ENCODE data around the gene SLC7A10. TPM values are rescaled to one million over a fixed set of nuclear protein-coding genes. Genes with fewer than 3 reads are reported as not detected.
"Not testable (repeated sequence)": the region's sequence is repeated elsewhere in the genome, so short reads cannot be mapped to it uniquely, and the experiment has no call there.

SLC7A10 gene
- total RNA-seq, 1 donor from 2014 or later: 0.48 TPM

- H3K4me3 Mint-ChIP-seq (ENCODE audit: low read depth): peak overlapping the region; percentile 69
- DNase-seq (ENCODE audit: low spot score, unreplicated experiment): no peak
- peaks cover 3% of the 10 kb centered on the region for H3K36me3 Mint-ChIP-seq (ENCODE audit: insufficient read depth)
- H3K4me1 Mint-ChIP-seq (ENCODE audit: low read depth): no peaks in the 10 kb centered on the region
- H3K9me3 Mint-ChIP-seq (ENCODE audit: low read depth): no peaks in the 10 kb centered on the region
- peak overlapping the region; percentile 31 for H3K27ac Mint-ChIP-seq
- TF ChIP-seq, protein P1, sequence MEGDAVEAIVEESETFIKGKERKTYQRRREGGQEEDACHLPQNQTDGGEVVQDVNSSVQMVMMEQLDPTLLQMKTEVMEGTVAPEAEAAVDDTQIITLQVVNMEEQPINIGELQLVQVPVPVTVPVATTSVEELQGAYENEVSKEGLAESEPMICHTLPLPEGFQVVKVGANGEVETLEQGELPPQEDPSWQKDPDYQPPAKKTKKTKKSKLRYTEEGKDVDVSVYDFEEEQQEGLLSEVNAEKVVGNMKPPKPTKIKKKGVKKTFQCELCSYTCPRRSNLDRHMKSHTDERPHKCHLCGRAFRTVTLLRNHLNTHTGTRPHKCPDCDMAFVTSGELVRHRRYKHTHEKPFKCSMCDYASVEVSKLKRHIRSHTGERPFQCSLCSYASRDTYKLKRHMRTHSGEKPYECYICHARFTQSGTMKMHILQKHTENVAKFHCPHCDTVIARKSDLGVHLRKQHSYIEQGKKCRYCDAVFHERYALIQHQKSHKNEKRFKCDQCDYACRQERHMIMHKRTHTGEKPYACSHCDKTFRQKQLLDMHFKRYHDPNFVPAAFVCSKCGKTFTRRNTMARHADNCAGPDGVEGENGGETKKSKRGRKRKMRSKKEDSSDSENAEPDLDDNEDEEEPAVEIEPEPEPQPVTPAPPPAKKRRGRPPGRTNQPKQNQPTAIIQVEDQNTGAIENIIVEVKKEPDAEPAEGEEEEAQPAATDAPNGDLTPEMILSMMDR (IDR thresholded peaks at IDR 0.05; ENCODE audit: unreplicated experiment): no peak
- H3K27me3 Mint-ChIP-seq: peaks cover 38% of the 10 kb centered on the region
Observed at GRCh38 chr19:33193269-33193864, 32.3 kb downstream of the SLC7A10 start.

- TF ChIP-seq, protein P1 (IDR thresholded peaks at IDR 0.05; ENCODE audit: unreplicated experiment): peak; percentile 24
- DNase-seq (ENCODE audit: low spot score, unreplicated experiment): no peak
- no peaks in the 10 kb centered on the region for H3K36me3 Mint-ChIP-seq (ENCODE audit: insufficient read depth)
- H3K4me1 Mint-ChIP-seq (ENCODE audit: low read depth): no peaks in the 10 kb centered on the region
- H3K9me3 Mint-ChIP-seq (ENCODE audit: low read depth): no peaks in the 10 kb centered on the region
- peaks cover 38% of the 10 kb centered on the region for H3K27me3 Mint-ChIP-seq
- H3K27ac Mint-ChIP-seq: no peak overlapping the region
- no peak overlapping the region for H3K4me3 Mint-ChIP-seq (ENCODE audit: low read depth)
Observed at GRCh38 chr19:33192010-33192409, 33.6 kb downstream of the SLC7A10 start.

- Mint-ChIP-seq H3K27me3 (peaks cover 38% of the 10 kb centered on the region), H3K4me3 (ENCODE audit: low read depth) (no peak overlapping the region), H3K36me3 (ENCODE audit: insufficient read depth) (no peaks in the 10 kb centered on the region), H3K27ac (no peak overlapping the region), H3K4me1 (ENCODE audit: low read depth) (no peaks in the 10 kb centered on the region), H3K9me3 (ENCODE audit: low read depth) (no peaks in the 10 kb centered on the region)
- TF ChIP-seq, protein P1 (IDR thresholded peaks at IDR 0.05; ENCODE audit: unreplicated experiment): no peak
- no peak for DNase-seq (ENCODE audit: low spot score, unreplicated experiment)
Observed at GRCh38 chr19:33191501-33191900, 34.1 kb downstream of the SLC7A10 start.

DNA sequence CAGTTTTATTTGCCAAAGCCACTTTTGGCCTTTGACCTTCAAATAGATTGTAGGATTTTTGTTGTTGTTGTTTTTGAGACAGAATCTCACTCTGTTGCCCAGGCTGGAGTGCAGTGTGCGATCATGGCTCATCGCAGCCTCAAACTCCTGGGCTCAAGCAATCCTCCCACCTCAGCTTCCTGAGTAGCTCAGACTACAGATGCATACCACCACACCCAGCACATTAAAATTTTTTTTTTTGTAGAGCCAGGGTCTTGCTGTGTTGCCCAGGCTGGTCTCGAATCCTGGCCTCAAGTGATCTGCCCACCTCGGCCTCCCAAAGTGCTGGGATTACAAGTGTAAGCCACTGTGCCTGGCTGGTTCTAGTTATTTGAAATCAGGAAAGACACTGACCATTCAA, 34.6 kb downstream of the SLC7A10 start:
- not testable (repeated sequence) for H3K27ac Mint-ChIP-seq; H3K4me3 Mint-ChIP-seq (ENCODE audit: low read depth); H3K9me3 Mint-ChIP-seq (ENCODE audit: low read depth); H3K36me3 Mint-ChIP-seq (ENCODE audit: insufficient read depth); DNase-seq (ENCODE audit: low spot score, unreplicated experiment); H3K4me1 Mint-ChIP-seq (ENCODE audit: low read depth)
- H3K27me3 Mint-ChIP-seq: peaks cover 38% of the 10 kb centered on the region

DNA sequence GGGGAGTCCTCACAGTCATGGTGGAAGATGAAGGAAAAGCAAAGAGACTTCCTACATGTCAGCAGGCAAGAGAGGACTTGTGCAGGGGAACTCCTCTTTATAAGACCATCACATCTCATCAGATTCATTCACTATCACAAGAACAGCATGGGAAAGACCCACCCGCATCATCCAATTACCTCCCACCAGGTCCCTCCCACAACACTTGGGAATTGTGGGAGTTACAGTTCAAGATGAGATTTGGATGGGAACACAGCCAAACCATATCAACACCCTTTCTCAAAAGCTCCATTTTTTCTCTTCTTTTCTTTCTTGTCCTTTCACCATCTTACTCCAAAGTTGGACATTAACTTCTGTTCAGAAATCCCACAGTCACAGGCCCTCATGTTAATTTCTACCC, 36.2 kb downstream of the SLC7A10 start:
- TF ChIP-seq, protein P1 (IDR thresholded peaks at IDR 0.05; ENCODE audit: unreplicated experiment): no peak

DNA sequence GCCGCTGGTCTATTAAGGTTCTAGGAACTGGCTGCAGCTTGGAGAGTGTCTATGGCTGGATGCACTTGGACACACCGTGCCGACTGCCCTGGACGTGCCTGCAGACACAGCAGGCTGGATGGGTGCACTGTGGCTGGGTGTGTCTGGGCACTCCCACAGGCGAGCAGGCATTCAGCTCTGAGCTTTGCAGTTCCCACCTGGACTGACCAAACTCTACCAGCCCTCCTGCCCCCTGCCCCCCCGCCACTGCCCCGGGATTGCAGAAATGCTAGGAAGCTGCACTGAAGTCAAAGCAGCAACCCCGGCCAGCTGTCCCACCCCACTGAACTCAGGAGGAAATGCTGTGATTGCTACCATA, 38.5 kb downstream of the SLC7A10 start:
- TF ChIP-seq, protein P1 (IDR thresholded peaks at IDR 0.05; ENCODE audit: unreplicated experiment): no peak
- H3K36me3 Mint-ChIP-seq (ENCODE audit: insufficient read depth): no peaks in the 10 kb centered on the region
- no peak for DNase-seq (ENCODE audit: low spot score, unreplicated experiment)
- H3K27me3 Mint-ChIP-seq: peaks cover 25% of the 10 kb centered on the region
- no peaks in the 10 kb centered on the region for H3K9me3 Mint-ChIP-seq (ENCODE audit: low read depth)
- H3K4me3 Mint-ChIP-seq (ENCODE audit: low read depth): no peak overlapping the region
- no peaks in the 10 kb centered on the region for H3K4me1 Mint-ChIP-seq (ENCODE audit: low read depth)
- no peak overlapping the region for H3K27ac Mint-ChIP-seq

More for the DNA sequence above, 36.2 kb downstream of the SLC7A10 start:
- DNase-seq (ENCODE audit: low spot score, unreplicated experiment): no peak
- Mint-ChIP-seq H3K27me3 (peaks cover 38% of the 10 kb centered on the region), H3K9me3 (ENCODE audit: low read depth) (no peaks in the 10 kb centered on the region), H3K27ac (no peak overlapping the region), H3K4me3 (ENCODE audit: low read depth) (no peak overlapping the region), H3K36me3 (ENCODE audit: insufficient read depth) (no peaks in the 10 kb centered on the region), H3K4me1 (ENCODE audit: low read depth) (no peaks in the 10 kb centered on the region)
